Vagina (tissue), 2 donors: ENCODE data around the gene POTEJ. TPM values are rescaled to one million over a fixed set of nuclear protein-coding genes. Genes with fewer than 3 reads are reported as not detected.
"Not testable (repeated sequence)": the region's sequence is repeated elsewhere in the genome, so short reads cannot be mapped to it uniquely, and the experiment has no call there.

Source experiments
- DNase-seq, 2 donors: peaks; one replicate each; pipeline ENCODE4 v3.0.0-alpha.2; 2017; ENCODE audit errors: extremely low spot score in 2 of 2
- H3K27ac ChIP-seq: fragments of 200-600 bp; sonication (generic); one replicate; pipeline ENCODE4 v1.5.1; 2019
- H3K27me3 ChIP-seq: fragments of 200-600 bp; sonication (generic); one replicate; pipeline ENCODE4 v1.5.1; 2019
- H3K36me3 ChIP-seq, 2 donors: fragments of 200-600 bp; sonication (generic); one replicate each; pipeline ENCODE4 v1.5.1; 2017 to 2019
- H3K4me1 ChIP-seq: fragments of 200-600 bp; sonication (generic); one replicate; pipeline ENCODE4 v1.5.1; 2019
- H3K4me3 ChIP-seq, 2 donors: fragments of 200-600 bp; sonication (generic); 1 replicate in 1 of 2; 2 replicates in 1 of 2; pipeline ENCODE4 v1.5.1; 2016 to 2019
- H3K9me3 ChIP-seq: fragments of 200-600 bp; sonication (generic); one replicate; pipeline ENCODE4 v1.5.1; 2019
- intact Hi-C: fragments of 100-400 bp; cut with DNase I; formaldehyde crosslinking; loops from one replicate; pipeline ENCODE4 v1.15.1; 2023
- total RNA-seq: library from RNA; depleted of rRNA; stranded (reverse); fragments of >200 nt; gene quantifications from one replicate; pipeline ENCODE4 v1.2.3, GENCODE V29; 2016

POTEJ gene
- not detected for total RNA-seq

DNA sequence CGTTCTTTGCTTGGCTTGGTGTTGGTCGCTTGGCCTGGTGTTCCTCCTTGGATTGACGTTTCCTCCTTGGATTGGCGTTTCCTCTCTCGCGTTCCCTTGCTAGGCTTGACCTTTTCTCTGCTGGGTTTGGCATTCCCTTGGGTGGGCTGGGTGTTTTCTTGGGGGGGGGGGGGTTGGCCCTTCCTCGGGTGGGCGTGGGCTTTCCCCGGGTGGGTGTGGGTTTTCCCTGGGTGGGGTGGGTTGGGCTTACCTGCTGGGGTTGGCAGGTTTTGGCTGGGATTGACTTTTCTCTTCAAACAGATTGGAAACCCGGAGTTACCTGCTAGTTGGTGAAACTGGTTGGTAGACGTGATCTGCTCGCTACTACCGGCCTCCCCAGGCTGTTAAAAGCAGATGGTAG is at the start of gene POTEJ:
POTEJ (plus strand) TSS at position 301 of the 400 bp plus-strand sequence; CDS start at position 394, 93 bp downstream.
- H3K27me3 ChIP-seq, H3K27ac ChIP-seq, H3K9me3 ChIP-seq, H3K36me3 ChIP-seq, intact Hi-C loops, H3K4me3 ChIP-seq, DNase-seq, H3K4me1 ChIP-seq: not testable (repeated sequence)

DNA sequence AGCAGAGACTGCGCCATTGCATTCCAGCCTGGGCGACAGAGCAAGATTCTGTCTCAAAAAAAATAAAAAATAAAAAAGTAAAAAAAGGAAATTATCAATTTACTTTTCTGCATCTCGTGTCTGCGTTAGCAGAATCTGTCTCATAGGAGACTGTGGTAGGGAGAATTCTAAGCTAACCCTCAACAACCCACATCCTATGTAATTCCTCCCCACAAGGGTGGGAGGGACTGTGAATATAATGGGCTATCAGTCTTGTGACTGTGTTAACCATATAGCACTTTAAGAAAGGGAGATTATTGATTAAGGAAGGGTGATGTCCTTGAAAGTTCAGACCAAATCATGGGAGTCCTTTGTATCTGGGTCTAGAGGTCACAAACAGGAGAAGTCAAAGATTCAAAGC is 45.1 kb upstream of the POTEJ start:
- DNase-seq, intact Hi-C loops, H3K36me3 ChIP-seq, H3K4me1 ChIP-seq, H3K27ac ChIP-seq, H3K9me3 ChIP-seq, H3K27me3 ChIP-seq, H3K4me3 ChIP-seq: not testable (repeated sequence)

- DNase-seq, intact Hi-C loops, H3K36me3 ChIP-seq, H3K27me3 ChIP-seq, H3K4me3 ChIP-seq, H3K9me3 ChIP-seq, H3K27ac ChIP-seq, H3K4me1 ChIP-seq: not testable (repeated sequence)
These were observed 39.3 kb upstream of the POTEJ start for GRCh38 chr2:130571929-130572328.

DNA sequence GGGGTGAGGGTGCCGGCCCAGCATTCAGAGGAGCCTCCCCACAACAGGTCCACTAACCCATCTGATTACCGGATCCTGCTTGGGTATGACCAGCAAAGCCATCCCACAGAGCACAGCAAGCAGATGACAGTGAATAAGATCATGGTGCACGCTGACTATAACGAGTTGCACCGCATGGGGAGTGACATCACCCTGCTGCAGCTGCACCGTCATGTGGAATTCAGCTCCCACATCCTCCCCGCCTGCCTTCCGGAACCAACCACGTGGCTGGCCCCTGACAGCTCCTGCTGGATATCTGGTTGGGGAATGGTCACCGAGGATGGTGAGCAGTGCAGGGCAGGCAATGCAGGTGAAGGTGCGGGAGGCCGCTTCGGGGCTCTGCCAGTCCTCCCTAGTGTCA is 37.0 kb upstream of the POTEJ start:
- intact Hi-C loops, H3K27me3 ChIP-seq, H3K4me3 ChIP-seq, H3K9me3 ChIP-seq, H3K36me3 ChIP-seq, DNase-seq, H3K27ac ChIP-seq, H3K4me1 ChIP-seq: not testable (repeated sequence)

GRCh38 chr2:130576209-130576784 is 34.9 kb upstream of the POTEJ start:
- intact Hi-C loops, H3K4me3 ChIP-seq, H3K27ac ChIP-seq, H3K36me3 ChIP-seq, H3K4me1 ChIP-seq, H3K9me3 ChIP-seq, DNase-seq, H3K27me3 ChIP-seq: not testable (repeated sequence)

DNA sequence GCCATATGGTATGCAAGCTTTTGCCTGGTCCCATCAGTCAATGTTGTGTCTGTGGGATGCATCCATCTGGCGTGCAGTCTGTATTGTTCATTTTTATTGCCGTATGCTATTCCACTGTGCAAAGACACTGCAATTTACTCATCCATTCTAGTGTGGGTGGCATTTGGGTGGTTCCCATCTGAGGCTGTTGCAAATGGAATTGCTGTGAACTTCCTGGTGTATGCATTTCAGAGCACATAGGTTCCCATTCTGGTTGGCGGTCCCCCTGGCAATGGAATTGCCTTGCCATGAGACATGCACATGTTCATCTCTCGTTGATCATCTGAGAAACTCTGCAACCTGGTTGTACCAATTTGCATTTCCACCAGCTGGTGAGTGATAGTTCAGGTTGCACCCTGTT is 33.7 kb upstream of the POTEJ start:
- H3K27me3 ChIP-seq, H3K27ac ChIP-seq, DNase-seq, H3K4me3 ChIP-seq, intact Hi-C loops, H3K36me3 ChIP-seq, H3K9me3 ChIP-seq, H3K4me1 ChIP-seq: not testable (repeated sequence)

GRCh38 chr2:130579121-130579520 is 32.1 kb upstream of the POTEJ start:
- H3K36me3 ChIP-seq, H3K27ac ChIP-seq, intact Hi-C loops, H3K9me3 ChIP-seq, DNase-seq, H3K27me3 ChIP-seq, H3K4me1 ChIP-seq, H3K4me3 ChIP-seq: not testable (repeated sequence)

DNA sequence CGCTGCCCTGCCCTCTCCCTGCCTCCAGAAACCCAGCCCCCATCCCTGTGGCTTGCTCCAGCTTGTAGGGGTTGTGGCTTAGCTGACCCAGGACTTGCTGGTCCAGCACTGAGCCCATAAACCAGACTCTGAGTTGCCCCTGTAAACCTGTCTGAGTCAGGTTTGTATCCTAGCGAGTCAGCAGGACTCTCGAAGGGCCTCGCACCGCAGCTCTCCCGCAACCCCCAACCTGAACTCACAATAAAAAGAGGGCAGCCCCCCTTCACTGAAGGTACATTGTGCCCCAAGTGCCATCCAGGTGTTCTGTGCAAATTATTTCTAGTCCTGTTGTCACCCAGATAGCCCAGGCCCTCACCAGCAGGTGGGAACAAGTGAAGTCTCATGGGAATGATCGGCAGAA is 29.7 kb upstream of the POTEJ start:
- H3K4me3 ChIP-seq, H3K9me3 ChIP-seq, H3K27ac ChIP-seq, H3K4me1 ChIP-seq, DNase-seq, H3K36me3 ChIP-seq, H3K27me3 ChIP-seq, intact Hi-C loops: not testable (repeated sequence)

DNA sequence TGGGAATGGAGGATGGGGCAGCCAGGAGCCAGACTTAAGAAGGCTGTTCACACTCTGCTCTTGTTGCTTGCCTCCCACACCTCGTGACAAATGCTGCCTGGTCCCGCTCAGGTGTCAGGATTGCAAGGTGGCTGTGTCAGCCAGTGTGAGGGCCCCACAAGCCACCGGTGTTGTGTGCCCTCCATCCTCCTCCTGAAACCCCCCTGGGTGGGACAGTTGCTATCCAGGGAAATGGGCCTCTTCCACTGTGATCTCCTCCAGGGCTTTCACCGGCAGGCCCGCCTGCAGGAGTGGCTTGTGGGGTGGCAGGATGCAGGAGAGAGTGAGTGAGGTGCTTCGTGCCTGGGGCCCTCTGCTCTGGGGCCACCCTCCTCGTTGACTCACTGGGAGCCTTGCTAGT is 28.3 kb upstream of the POTEJ start:
- H3K4me3 ChIP-seq, H3K27me3 ChIP-seq, H3K36me3 ChIP-seq, DNase-seq, H3K27ac ChIP-seq, intact Hi-C loops, H3K9me3 ChIP-seq, H3K4me1 ChIP-seq: not testable (repeated sequence)

GRCh38 chr2:130583582-130583981 is 27.7 kb upstream of the POTEJ start:
- H3K9me3 ChIP-seq, H3K27me3 ChIP-seq, DNase-seq, H3K36me3 ChIP-seq, intact Hi-C loops, H3K4me3 ChIP-seq, H3K27ac ChIP-seq, H3K4me1 ChIP-seq: not testable (repeated sequence)

DNA sequence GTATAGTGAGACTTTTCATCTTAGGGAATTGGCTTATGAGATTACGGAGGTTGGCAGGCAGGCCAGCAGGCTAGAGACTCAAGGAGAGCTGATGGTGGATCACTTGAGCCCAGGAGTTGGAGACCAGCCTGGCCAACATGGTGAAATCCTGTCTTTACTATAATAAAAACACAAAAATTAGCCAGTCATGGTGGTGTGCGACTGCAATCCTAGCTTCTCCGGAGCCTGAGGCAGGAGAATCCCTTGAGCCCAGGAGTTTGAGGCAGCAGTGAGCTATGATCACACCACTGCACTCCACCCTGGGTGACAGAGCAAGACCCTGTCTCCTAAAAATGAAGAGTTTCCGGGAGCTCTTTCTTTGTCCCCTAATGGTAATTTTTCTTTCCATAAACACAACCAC is 26.5 kb upstream of the POTEJ start:
- DNase-seq, H3K9me3 ChIP-seq, H3K4me3 ChIP-seq, H3K36me3 ChIP-seq, H3K4me1 ChIP-seq, intact Hi-C loops, H3K27ac ChIP-seq, H3K27me3 ChIP-seq: not testable (repeated sequence)

DNA sequence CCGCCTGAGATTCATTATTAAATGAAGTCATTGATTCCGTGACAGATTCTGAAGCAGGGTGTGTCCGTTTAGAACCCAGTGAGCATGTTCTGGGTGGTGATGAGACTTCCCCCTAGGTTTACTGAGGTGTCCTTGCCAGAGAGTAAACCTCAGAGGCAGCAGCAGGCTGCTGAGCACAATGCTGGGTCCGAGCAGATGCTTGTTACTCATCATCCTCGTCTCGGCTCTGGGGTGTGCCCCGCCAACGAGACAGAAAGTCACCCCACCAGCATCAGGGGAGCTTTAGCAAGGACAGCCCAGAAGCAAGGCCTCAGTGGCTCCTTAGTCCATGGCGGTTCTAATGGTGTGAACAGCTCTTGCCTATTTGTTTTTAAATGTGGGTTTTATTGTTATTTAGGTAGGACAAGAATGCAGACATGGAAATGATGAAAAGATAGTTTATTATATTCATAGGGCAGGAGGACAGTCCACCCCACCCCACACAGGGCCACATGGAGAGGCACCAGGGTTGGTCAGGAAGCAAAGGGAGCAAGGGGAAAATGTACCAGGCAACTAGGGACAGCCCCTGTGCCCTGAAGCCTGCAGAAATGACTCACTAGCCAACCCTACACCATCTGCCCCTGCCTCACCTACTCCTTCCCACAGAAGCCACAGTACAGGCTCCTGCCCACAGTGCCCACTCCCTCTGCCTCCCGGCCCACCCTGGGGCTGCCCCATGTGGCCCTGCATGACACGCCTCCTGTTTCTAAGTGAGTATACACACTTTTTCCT is 22.4 kb upstream of the POTEJ start:
- H3K4me3 ChIP-seq, H3K27me3 ChIP-seq, H3K4me1 ChIP-seq, DNase-seq, H3K9me3 ChIP-seq, H3K27ac ChIP-seq, H3K36me3 ChIP-seq, intact Hi-C loops: not testable (repeated sequence)

GRCh38 chr2:130590170-130590841 is 20.9 kb upstream of the POTEJ start:
- H3K4me1 ChIP-seq, H3K9me3 ChIP-seq, intact Hi-C loops, H3K36me3 ChIP-seq, DNase-seq, H3K27me3 ChIP-seq, H3K27ac ChIP-seq, H3K4me3 ChIP-seq: not testable (repeated sequence)
